ENCODE results near the gene CCT6B. TPM values are rescaled to one million over a fixed set of nuclear protein-coding genes. Genes with fewer than 3 reads are reported as not detected.
A peak's percentile ranks its signal among the peaks of the same experiment; 100 is the strongest.

Gene CCT6B
- total RNA-seq: 1 to 10 TPM; 1.4 to 1.8 TPM

- ChIA-PET CTCF (interaction anchor here (1.2 to 2.0 kb wide), 2 partner anchors 13 to 129 kb away, joined by 3 to 5 read pairs; no protein-coding TSS in a partner anchor), POLR2A (interaction anchor here (0.7 to 6.8 kb wide), 11 partner anchors 10 to 161 kb away, joined by 3 to 51 read pairs (median 3); partner anchors contain the start of gene LIG3)
- H3K4me3 Mint-ChIP-seq: peak within 1 kb of the TSS; percentile 99
- H3K36me3 Mint-ChIP-seq (ENCODE audit: low read depth): peaks cover 26% of the 10 kb centered on the region
- peaks cover 21% of the 10 kb centered on the region for H3K4me1 Mint-ChIP-seq (ENCODE audit: low read depth)
- peaks cover 4% of the 10 kb centered on the region for H3K27me3 Mint-ChIP-seq
- TF ChIP-seq, protein P1, sequence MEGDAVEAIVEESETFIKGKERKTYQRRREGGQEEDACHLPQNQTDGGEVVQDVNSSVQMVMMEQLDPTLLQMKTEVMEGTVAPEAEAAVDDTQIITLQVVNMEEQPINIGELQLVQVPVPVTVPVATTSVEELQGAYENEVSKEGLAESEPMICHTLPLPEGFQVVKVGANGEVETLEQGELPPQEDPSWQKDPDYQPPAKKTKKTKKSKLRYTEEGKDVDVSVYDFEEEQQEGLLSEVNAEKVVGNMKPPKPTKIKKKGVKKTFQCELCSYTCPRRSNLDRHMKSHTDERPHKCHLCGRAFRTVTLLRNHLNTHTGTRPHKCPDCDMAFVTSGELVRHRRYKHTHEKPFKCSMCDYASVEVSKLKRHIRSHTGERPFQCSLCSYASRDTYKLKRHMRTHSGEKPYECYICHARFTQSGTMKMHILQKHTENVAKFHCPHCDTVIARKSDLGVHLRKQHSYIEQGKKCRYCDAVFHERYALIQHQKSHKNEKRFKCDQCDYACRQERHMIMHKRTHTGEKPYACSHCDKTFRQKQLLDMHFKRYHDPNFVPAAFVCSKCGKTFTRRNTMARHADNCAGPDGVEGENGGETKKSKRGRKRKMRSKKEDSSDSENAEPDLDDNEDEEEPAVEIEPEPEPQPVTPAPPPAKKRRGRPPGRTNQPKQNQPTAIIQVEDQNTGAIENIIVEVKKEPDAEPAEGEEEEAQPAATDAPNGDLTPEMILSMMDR (IDR thresholded peaks at IDR 0.05): no peak
- DNase-seq (peak; percentile 96), ATAC-seq (peak; percentile 91)
- intact Hi-C loops (cut with micrococcal nuclease): loop anchor here (1.0 kb wide), 1 partner anchor 20 kb away; no protein-coding TSS in a partner anchor
- no peaks in the 10 kb centered on the region for H3K9me3 Mint-ChIP-seq
- H3K27ac Mint-ChIP-seq: peak within 1 kb of the TSS; percentile 100
Measured at GRCh38 chr17:34961093-34961911, at the start of gene CCT6B, which contains the start of gene ZNF830. Gene CCT6B (minus strand): TSS chr17:34961460. CDS start chr17:34961393, 67 bp downstream. Gene ZNF830 (plus strand): TSS chr17:34961540. CDS start chr17:34961567, 27 bp downstream.

- peaks cover 20% of the 10 kb centered on the region for H3K36me3 Mint-ChIP-seq (ENCODE audit: low read depth)
- POLR2A ChIA-PET: interaction anchor here (0.6 to 1.6 kb wide), 7 partner anchors 9 to 119 kb away, joined by 3 to 5 read pairs (median 3); no protein-coding TSS in a partner anchor
- no peaks in the 10 kb centered on the region for H3K27me3 Mint-ChIP-seq
- no peaks in the 10 kb centered on the region for H3K4me1 Mint-ChIP-seq (ENCODE audit: low read depth)
- no peaks in the 10 kb centered on the region for H3K9me3 Mint-ChIP-seq
- CTCF ChIA-PET: interaction anchor here (1.5 to 3.5 kb wide), 4 partner anchors 9 to 109 kb away, joined by 3 to 20 read pairs (median 12); partner anchors contain the start of gene RAD51D
- ATAC-seq: no peak
- no peak overlapping the region for H3K4me3 Mint-ChIP-seq
- TF ChIP-seq, protein P1 (IDR thresholded peaks at IDR 0.05): no peak
- peak overlapping the region; percentile 9 for H3K27ac Mint-ChIP-seq
- intact Hi-C loops (cut with micrococcal nuclease): no loop called here
- DNase-seq: no peak
Measured at GRCh38 chr17:35010093-35010492, 48.8 kb upstream of the CCT6B start.

DNA sequence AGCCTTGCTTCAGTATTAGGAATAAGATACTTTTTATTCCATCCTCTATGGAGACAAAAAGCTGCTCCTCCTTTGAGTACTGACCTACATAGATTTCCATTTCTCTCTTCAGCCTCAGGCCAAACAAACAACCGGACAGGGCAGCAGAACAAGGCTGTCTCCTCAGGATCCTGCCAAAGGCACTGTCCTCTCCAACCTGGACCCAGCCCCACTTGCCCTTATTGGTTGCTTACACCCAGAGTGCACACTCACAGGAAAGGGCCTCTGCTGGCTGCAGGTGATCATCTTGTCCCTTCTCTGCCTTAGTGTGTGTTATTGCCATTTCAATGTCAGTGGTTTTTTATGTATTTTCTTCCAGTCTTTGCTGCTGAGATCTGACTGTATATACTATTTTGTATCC lies 45.7 kb upstream of the CCT6B start:
- TF ChIP-seq, protein P1 (IDR thresholded peaks at IDR 0.05): no peak
- peaks cover 28% of the 10 kb centered on the region for H3K36me3 Mint-ChIP-seq (ENCODE audit: low read depth)
- DNase-seq: no peak
- H3K9me3 Mint-ChIP-seq: no peaks in the 10 kb centered on the region
- CTCF ChIA-PET: no interaction called here
- no peaks in the 10 kb centered on the region for H3K4me1 Mint-ChIP-seq (ENCODE audit: low read depth)
- ATAC-seq: no peak
- H3K27ac Mint-ChIP-seq: no peak overlapping the region
- no peak overlapping the region for H3K4me3 Mint-ChIP-seq
- no peaks in the 10 kb centered on the region for H3K27me3 Mint-ChIP-seq
- intact Hi-C loops (cut with micrococcal nuclease): no loop called here
- POLR2A ChIA-PET: interaction anchor here (1.6 kb wide), 1 partner anchor 66 kb away, joined by 5 read pairs; no protein-coding TSS in a partner anchor

- no peak for ATAC-seq
- Mint-ChIP-seq H3K9me3 (no peaks in the 10 kb centered on the region), H3K27ac (no peak overlapping the region), H3K4me3 (no peak overlapping the region), H3K36me3 (ENCODE audit: low read depth) (peaks cover 34% of the 10 kb centered on the region), H3K4me1 (ENCODE audit: low read depth) (no peaks in the 10 kb centered on the region), H3K27me3 (no peaks in the 10 kb centered on the region)
- TF ChIP-seq, protein P1 (IDR thresholded peaks at IDR 0.05): no peak
- intact Hi-C loops (cut with micrococcal nuclease): no loop called here
- no peak for DNase-seq
- ChIA-PET POLR2A (no interaction called here), CTCF (no interaction called here)
Measured at GRCh38 chr17:35006345-35006744, 45.1 kb upstream of the CCT6B start.

GRCh38 chr17:35003778-35004177 lies 42.5 kb upstream of the CCT6B start:
- H3K27ac Mint-ChIP-seq: peak overlapping the region; percentile 63
- POLR2A ChIA-PET: interaction anchor here (2.2 kb wide), 1 partner anchor 12 kb away, joined by 8 read pairs; no protein-coding TSS in a partner anchor
- H3K4me3 Mint-ChIP-seq: no peak overlapping the region
- no peaks in the 10 kb centered on the region for H3K27me3 Mint-ChIP-seq
- no peaks in the 10 kb centered on the region for H3K4me1 Mint-ChIP-seq (ENCODE audit: low read depth)
- intact Hi-C loops (cut with micrococcal nuclease): no loop called here
- H3K9me3 Mint-ChIP-seq: no peaks in the 10 kb centered on the region
- TF ChIP-seq, protein P1 (IDR thresholded peaks at IDR 0.05): no peak
- CTCF ChIA-PET: no interaction called here
- DNase-seq (no peak), ATAC-seq (no peak)
- peaks cover 34% of the 10 kb centered on the region for H3K36me3 Mint-ChIP-seq (ENCODE audit: low read depth)
